Measurements from ENCODE around the gene GLOD4.

Gene GLOD4

GRCh38 chr17:746783-747629 lies 35.1 kb downstream of the GLOD4 start:
- no peak for DNase-seq
- in situ Hi-C loops (cut with MboI; ENCODE audit: low pct_unique_long_range_greater_than_20kb, low sequenced_read_pairs): no loop called here

DNA sequence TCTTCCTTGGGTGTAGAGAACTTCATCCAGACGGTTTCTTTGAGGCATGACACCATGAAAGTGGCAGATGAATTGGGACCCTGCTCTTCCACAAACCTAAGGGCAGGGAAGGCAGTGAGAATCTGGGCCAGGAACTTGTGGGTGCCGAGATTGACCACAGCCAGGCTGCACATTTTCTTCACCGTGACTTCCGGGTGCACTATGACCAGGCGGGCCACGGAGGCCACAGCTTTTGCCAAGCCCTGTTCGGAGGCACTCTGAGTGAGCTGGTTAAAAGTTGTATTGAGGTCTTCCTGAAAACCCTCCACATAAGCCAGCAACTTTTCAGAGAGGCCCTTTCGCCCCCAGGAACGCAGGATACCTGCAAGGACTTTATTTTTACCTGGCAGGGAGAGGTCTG lies 35.9 kb downstream of the GLOD4 start:
- DNase-seq: no peak
- in situ Hi-C loops (cut with MboI; ENCODE audit: low pct_unique_long_range_greater_than_20kb, low sequenced_read_pairs): no loop called here

- no peak for DNase-seq
- in situ Hi-C loops (cut with MboI; ENCODE audit: low pct_unique_long_range_greater_than_20kb, low sequenced_read_pairs): no loop called here
Observed at GRCh38 chr17:745406-745805, 36.7 kb downstream of the GLOD4 start.

DNA sequence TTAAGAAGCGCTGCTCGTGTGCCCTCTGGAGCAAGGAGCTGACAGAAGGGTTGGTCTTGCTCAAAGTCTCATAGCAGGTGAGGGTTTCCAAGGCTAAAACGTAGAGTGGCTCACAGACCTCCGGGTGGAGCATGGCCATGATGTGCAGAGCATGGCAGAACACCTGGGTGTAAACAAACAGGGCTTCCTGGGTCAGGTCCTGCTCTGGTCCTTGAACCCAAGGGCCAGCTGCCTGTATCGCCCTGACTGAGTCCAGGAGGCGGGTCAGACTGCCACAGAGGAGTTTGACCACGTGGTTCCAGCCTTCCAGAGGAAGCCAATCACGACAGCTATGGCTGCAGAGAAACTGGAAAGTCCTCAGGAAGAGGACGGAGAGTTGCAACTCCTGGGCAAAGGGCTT lies 37.1 kb downstream of the GLOD4 start:
- DNase-seq: no peak
- in situ Hi-C loops (cut with MboI; ENCODE audit: low pct_unique_long_range_greater_than_20kb, low sequenced_read_pairs): no loop called here

GRCh38 chr17:743139-743538 lies 38.9 kb downstream of the GLOD4 start:
- in situ Hi-C loops (cut with MboI; ENCODE audit: low pct_unique_long_range_greater_than_20kb, low sequenced_read_pairs): no loop called here
- DNase-seq: no peak

- in situ Hi-C loops (cut with MboI; ENCODE audit: low pct_unique_long_range_greater_than_20kb, low sequenced_read_pairs): no loop called here
- DNase-seq: no peak
Observed at GRCh38 chr17:742147-742793, 39.8 kb downstream of the GLOD4 start.

GRCh38 chr17:740240-741017 lies 41.7 kb downstream of the GLOD4 start:
- in situ Hi-C loops (cut with MboI; ENCODE audit: low pct_unique_long_range_greater_than_20kb, low sequenced_read_pairs): no loop called here
- peak; percentile 88 for DNase-seq

GRCh38 chr17:737561-738113 lies 44.4 kb downstream of the GLOD4 start:
- DNase-seq: no peak
- in situ Hi-C loops (cut with MboI; ENCODE audit: low pct_unique_long_range_greater_than_20kb, low sequenced_read_pairs): no loop called here

GRCh38 chr17:733743-734142 lies 48.3 kb downstream of the GLOD4 start:
- in situ Hi-C loops (cut with MboI; ENCODE audit: low pct_unique_long_range_greater_than_20kb, low sequenced_read_pairs): no loop called here
- DNase-seq: no peak

- DNase-seq: peak; percentile 52
- in situ Hi-C loops (cut with MboI; ENCODE audit: low pct_unique_long_range_greater_than_20kb, low sequenced_read_pairs): no loop called here
Observed at GRCh38 chr17:732902-733720, 49.0 kb downstream of the GLOD4 start.

GRCh38 chr17:732067-732901 lies 49.8 kb downstream of the GLOD4 start, which contains the start of gene TLCD3A:
TSS of gene TLCD3A (plus strand) at chr17:732596. CDS start at chr17:732648, 52 bp downstream.
- in situ Hi-C loops (cut with MboI; ENCODE audit: low pct_unique_long_range_greater_than_20kb, low sequenced_read_pairs): no loop called here
- peak; percentile 35 for DNase-seq

DNA sequence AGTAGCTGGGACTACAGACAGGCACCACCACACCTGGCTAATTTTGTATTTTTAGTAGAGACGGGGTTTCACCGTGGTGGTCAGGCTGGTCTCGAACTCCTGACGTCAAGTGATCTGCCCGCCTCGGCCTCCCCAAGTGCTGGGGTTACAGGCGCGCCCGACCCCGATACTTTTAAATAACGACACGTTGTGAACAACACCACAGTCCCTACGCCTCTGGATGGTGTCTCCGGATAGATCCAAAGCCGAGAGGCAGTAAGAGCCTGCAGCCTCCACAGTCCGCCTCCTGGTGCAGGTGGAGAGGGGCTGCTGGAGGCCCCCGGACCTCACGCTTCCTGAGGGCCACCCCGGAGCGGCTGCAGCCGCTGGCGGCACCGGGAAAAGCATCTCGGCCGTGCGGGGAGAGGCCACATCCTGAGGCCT lies 50.4 kb downstream of the GLOD4 start:
- in situ Hi-C loops (cut with MboI; ENCODE audit: low pct_unique_long_range_greater_than_20kb, low sequenced_read_pairs): no loop called here
- DNase-seq: no peak

DNA sequence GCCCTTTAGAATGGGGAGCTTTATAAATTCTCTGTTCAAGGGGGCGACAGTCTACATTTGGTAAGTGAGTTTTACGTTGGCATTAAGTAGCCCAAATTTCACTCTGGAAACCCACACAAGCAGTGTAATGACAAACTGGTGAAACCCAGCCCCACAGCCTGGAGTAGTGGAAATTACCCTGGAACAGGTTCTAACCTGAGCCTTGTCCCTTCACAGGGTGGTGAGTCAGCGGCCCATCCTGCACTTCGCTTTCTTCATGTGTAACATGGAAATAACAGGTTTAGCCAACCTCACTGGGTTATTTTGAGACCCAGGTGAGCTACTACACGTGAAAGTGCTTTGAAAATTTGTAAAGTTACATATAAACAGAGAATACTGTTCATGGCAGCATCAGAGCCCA lies 53.2 kb downstream of the GLOD4 start:
- in situ Hi-C loops (cut with MboI; ENCODE audit: low pct_unique_long_range_greater_than_20kb, low sequenced_read_pairs): no loop called here
- DNase-seq: no peak

DNA sequence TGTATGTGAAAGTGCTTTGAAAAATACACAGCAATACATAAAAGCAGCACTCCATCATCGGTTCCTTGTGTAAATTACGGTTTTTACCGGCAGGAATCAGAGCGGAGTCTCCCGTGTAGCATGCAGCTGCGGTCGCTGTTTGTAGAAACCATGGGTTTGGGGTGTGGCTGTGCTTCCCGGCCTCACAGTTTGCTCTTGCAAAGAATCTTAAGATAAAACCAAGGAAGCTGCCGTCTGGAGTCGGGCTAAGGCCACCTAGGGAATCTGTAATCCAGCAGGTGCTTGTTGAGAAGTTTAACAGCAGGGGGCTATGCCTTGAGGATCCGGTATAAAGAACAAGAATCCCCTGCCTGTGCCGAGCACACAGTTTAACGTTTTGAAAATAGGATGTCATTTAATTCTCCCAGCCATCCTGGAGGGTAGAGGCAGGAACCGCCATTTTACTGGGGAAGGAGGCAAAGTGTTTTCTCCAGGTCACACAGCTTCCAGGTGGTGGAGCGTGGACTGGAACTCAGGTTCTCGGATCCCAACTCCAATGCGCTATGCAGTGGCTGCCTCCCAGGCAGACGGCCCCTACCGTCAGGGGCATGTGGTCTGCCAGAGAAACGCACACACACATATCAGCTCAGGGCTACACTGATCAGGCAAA lies 55.7 kb downstream of the GLOD4 start:
- DNase-seq: no peak
- in situ Hi-C loops (cut with MboI; ENCODE audit: low pct_unique_long_range_greater_than_20kb, low sequenced_read_pairs): no loop called here

GRCh38 chr17:725746-726145 lies 56.3 kb downstream of the GLOD4 start:
- DNase-seq: no peak
- in situ Hi-C loops (cut with MboI; ENCODE audit: low pct_unique_long_range_greater_than_20kb, low sequenced_read_pairs): no loop called here

DNA sequence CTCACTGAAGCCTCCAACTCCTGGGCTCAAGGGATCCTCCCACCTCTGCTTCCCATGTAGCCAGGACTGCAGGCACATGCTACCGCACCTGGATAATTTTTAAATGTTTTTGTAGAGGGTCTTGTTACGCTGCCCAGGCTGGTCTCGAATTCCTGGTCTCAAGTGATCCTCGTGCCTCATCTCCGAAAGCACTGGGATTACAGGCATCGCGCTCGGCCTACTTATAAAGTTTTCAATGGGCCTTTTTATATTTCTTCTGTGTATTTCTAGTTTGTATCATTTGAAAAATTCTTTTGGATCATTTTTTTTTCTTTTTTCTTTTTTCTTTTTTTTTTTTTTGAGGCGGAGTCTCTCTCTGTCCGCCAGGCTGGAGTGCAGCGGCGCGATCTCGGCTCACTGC lies 57.0 kb downstream of the GLOD4 start:
- in situ Hi-C loops (cut with MboI; ENCODE audit: low pct_unique_long_range_greater_than_20kb, low sequenced_read_pairs): no loop called here
- DNase-seq: no peak

GRCh38 chr17:721540-721937 lies 60.5 kb downstream of the GLOD4 start:
- DNase-seq: no peak
- in situ Hi-C loops (cut with MboI; ENCODE audit: low pct_unique_long_range_greater_than_20kb, low sequenced_read_pairs): no loop called here

Measured in KBM-7 (cell line).